SK-N-SH (cell line): ENCODE data around the gene LGSN. TPM values are rescaled to one million over a fixed set of nuclear protein-coding genes. Genes with fewer than 3 reads are reported as not detected.
"Not testable (repeated sequence)": the region's sequence is repeated elsewhere in the genome, so short reads cannot be mapped to it uniquely, and the experiment has no call there.

Experiments used
- CTCF ChIA-PET: fragments of 300-600, 350-600 bp; formaldehyde crosslinking; extraction: SDS; loops from one replicate; lab custom pipeline; 2021; lab: Yijun Ruan, JAX
- POLR2A ChIA-PET: fragments of 350-600 bp; sonication (Branson Sonifier 250); formaldehyde crosslinking; extraction: SDS; loops from one replicate; lab custom pipeline; 2020; ENCODE audit warnings: antibody characterized with exemption, inconsistent platforms; lab: Yijun Ruan, JAX
- DNase-seq: peaks from one replicate; pipeline ENCODE4 v3.0.0; 2012
- H2AFZ ChIP-seq: fragments of 200-600 bp; sonication (generic); 2 replicates; pipeline ENCODE4 v1.8.1; 2016; ENCODE audit warnings: antibody characterized with exemption, mild to moderate bottlenecking, low read depth
- H3F3A ChIP-seq: fragments of 200-600 bp; sonication (generic); replicated peaks from 2 replicates; pipeline ENCODE3; 2016; ENCODE audit warnings: antibody characterized with exemption, mild to moderate bottlenecking; ENCODE audit not compliant: insufficient read depth
- H3K27ac ChIP-seq, 2 experiments: fragments of 200-500 bp in 1 of 2; fragments of 200-600 bp in 1 of 2; sonication (Bioruptor generic) in 1 of 2; sonication (generic), shearing (Covaris generic) in 1 of 2; 2 replicates each; pipeline versions ENCODE4 v1.5.1 to v1.6.1; 2014 to 2016; ENCODE audit warnings: low read depth in 2 of 2, inconsistent platforms in 1 of 2, low read length in 1 of 2, mild to moderate bottlenecking in 1 of 2, mixed read lengths in 1 of 2
- H3K27me3 ChIP-seq: fragments of 200-600 bp; sonication (generic), shearing (Covaris generic); 2 replicates; pipeline ENCODE4 v1.6.1; 2016; ENCODE audit warnings: mixed run types; ENCODE audit not compliant: insufficient read depth
- H3K36me3 ChIP-seq, 2 experiments: fragments of 200-500 bp in 1 of 2; fragments of 200-600 bp in 1 of 2; sonication (Bioruptor generic) in 1 of 2; sonication (generic) in 1 of 2; replicated peaks in 1 of 2; 2 replicates each; pipeline versions ENCODE3 to v1.5.1; 2014 to 2016; ENCODE audit warnings: low read length in 1 of 2, mild to moderate bottlenecking in 1 of 2; ENCODE audit not compliant: insufficient read depth in 2 of 2, control insufficient read depth in 1 of 2
- H3K4me1 ChIP-seq, 2 experiments: fragments of 200-500 bp in 1 of 2; fragments of 200-600 bp in 1 of 2; sonication (Bioruptor generic) in 1 of 2; sonication (generic), shearing (Covaris generic) in 1 of 2; 2 replicates each; pipeline versions ENCODE4 v1.5.1 to v1.6.1; 2014 to 2016; ENCODE audit warnings: low read depth in 1 of 2, low read length in 1 of 2, mixed run types in 1 of 2; ENCODE audit not compliant: insufficient read depth in 2 of 2, control insufficient read depth in 1 of 2
- H3K4me2 ChIP-seq: fragments of 200-600 bp; sonication (generic), shearing (Covaris generic); 2 replicates; pipeline ENCODE4 v1.6.1; 2017; ENCODE audit warnings: mixed run types
- H3K4me3 ChIP-seq, 2 experiments: fragments of 200-500 bp in 1 of 2; fragments of 200-600 bp in 1 of 2; sonication (Bioruptor generic) in 1 of 2; sonication (generic), shearing (Covaris generic) in 1 of 2; 2 replicates each; pipeline versions ENCODE4 v1.5.1 to v1.8.1; 2014 to 2016; ENCODE audit warnings: low read depth in 2 of 2, inconsistent platforms in 1 of 2, low read length in 1 of 2, mild to moderate bottlenecking in 1 of 2, mixed read lengths in 1 of 2, moderate library complexity in 1 of 2
- H3K79me2 ChIP-seq: fragments of 200-600 bp; sonication (generic); 2 replicates; pipeline ENCODE4 v1.8.1; 2017; ENCODE audit warnings: mild to moderate bottlenecking; ENCODE audit not compliant: insufficient read depth
- H3K9ac ChIP-seq: fragments of 200-600 bp; sonication (generic); 2 replicates; pipeline ENCODE4 v1.6.1; 2017; ENCODE audit warnings: mixed run types
- H3K9me2 ChIP-seq: fragments of 200-600 bp; sonication (generic); 2 replicates; pipeline ENCODE4 v1.6.1; 2017; ENCODE audit warnings: mixed run types
- H3K9me3 ChIP-seq: fragments of 200-600 bp; sonication (generic); 2 replicates; pipeline ENCODE4 v1.6.1; 2017; ENCODE audit warnings: mixed run types, mild to moderate bottlenecking, moderate library complexity
- H4K20me1 ChIP-seq: fragments of 200-600 bp; sonication (generic); 2 replicates; pipeline ENCODE4 v1.6.1; 2017; ENCODE audit warnings: mild to moderate bottlenecking, mixed run types; ENCODE audit not compliant: insufficient read depth
- CTCF ChIP-seq: fragments of 200-600 bp; sonication (generic); IDR thresholded peaks from 2 replicates; pipeline ENCODE4 v1.6.1; 2017; ENCODE audit warnings: antibody characterized with exemption, mild to moderate bottlenecking, moderate library complexity
- FOXJ3 ChIP-seq: sonication (generic); formaldehyde crosslinking; IDR thresholded peaks from 2 replicates; pipeline ENCODE4 v1.5.1; 2020; ENCODE audit warnings: mild to moderate bottlenecking, missing genetic modification reagents
- GATA2 ChIP-seq: sonication (generic); formaldehyde crosslinking; IDR thresholded peaks from 2 replicates; pipeline ENCODE4 v1.5.0; 2020; ENCODE audit warnings: mild to moderate bottlenecking, missing genetic modification reagents
- JUND ChIP-seq: IDR thresholded peaks from 2 replicates; pipeline ENCODE4 v1.4.0; 2012
- MAX ChIP-seq: IDR thresholded peaks from 2 replicates; pipeline ENCODE4 v1.4.0; 2012; ENCODE audit warnings: low read depth
- MEF2A ChIP-seq: IDR thresholded peaks from 2 replicates; pipeline ENCODE4 v1.4.0; 2012; ENCODE audit warnings: low read depth, borderline replicate concordance
- MXI1 ChIP-seq: IDR thresholded peaks from 2 replicates; pipeline ENCODE4 v1.6.1; 2012; ENCODE audit warnings: mild to moderate bottlenecking, low read depth, low read length, improper control_type of control experiment
- NFIC ChIP-seq: IDR thresholded peaks from 2 replicates; pipeline ENCODE4 v1.4.0; 2012; ENCODE audit warnings: borderline replicate concordance
- PBX3 ChIP-seq: IDR thresholded peaks from 2 replicates; pipeline ENCODE4; 2012
- RAD21 ChIP-seq: IDR thresholded peaks from 2 replicates; pipeline ENCODE4 v1.6.1; 2012; ENCODE audit warnings: mild to moderate bottlenecking, low read length
- RCOR1 ChIP-seq: fragments of 150-350 bp; IDR thresholded peaks from 2 replicates; pipeline ENCODE4 v1.6.1; 2017; ENCODE audit warnings: antibody characterized with exemption, low read length
- RXRA ChIP-seq: IDR thresholded peaks from 2 replicates; pipeline ENCODE4 v1.4.0; 2012; ENCODE audit warnings: low read depth, mild to moderate bottlenecking, borderline replicate concordance
- SIN3A ChIP-seq: IDR thresholded peaks from 2 replicates; pipeline ENCODE4 v1.6.1; 2012; ENCODE audit warnings: low read depth, mild to moderate bottlenecking, low read length, moderate library complexity, borderline replicate concordance
- SMC3 ChIP-seq: IDR thresholded peaks from 2 replicates; pipeline ENCODE4 v1.6.1; 2012; ENCODE audit warnings: low read depth, low read length, improper control_type of control experiment
- TAF1 ChIP-seq: IDR thresholded peaks from 2 replicates; pipeline ENCODE4 v1.6.1; 2012; ENCODE audit warnings: low read depth, mild to moderate bottlenecking, low read length, moderate library complexity, borderline replicate concordance
- TCF12 ChIP-seq: IDR thresholded peaks from 2 replicates; pipeline ENCODE4 v1.4.0; 2012
- TEAD4 ChIP-seq: IDR thresholded peaks from 2 replicates; pipeline ENCODE4 v1.4.0; 2012; ENCODE audit warnings: mild to moderate bottlenecking, borderline replicate concordance; ENCODE audit not compliant: insufficient read depth
- WGBS: methylation state at CpG from one replicate; pipeline ENCODE4 v1.1.6; 2017; ENCODE audit warnings: low lambda C conversion rate; 5-methylcytosine and 5-hydroxymethylcytosine counted together
- polyA plus RNA-seq, 3 experiments: library from polyadenylated mRNA; depleted of rRNA; stranded (reverse); fragments of >200 nt; gene quantifications; 2 replicates each; pipeline ENCODE4 v1.2.3, GENCODE V29; 2012

The LGSN gene
- polyA plus RNA-seq, 1 of the 3 experiments (the other 2 are of a cell fraction): not detected

GRCh38 chr6:63368347-63368746 is 48.6 kb upstream of the LGSN start (continued):
- TF ChIP-seq SMC3: no peak
- TF ChIP-seq RCOR1: no peak
- TF ChIP-seq TAF1: no peak
- TF ChIP-seq TEAD4: no peak
- TF ChIP-seq MXI1: no peak
- TF ChIP-seq, all 33 proteins: peak for 0

GRCh38 chr6:63362500-63363120 is 42.8 kb upstream of the LGSN start:
- H3K9me3 ChIP-seq, H3F3A ChIP-seq, DNase-seq, H3K4me3 ChIP-seq, H2AFZ ChIP-seq, CTCF ChIA-PET, H3K4me2 ChIP-seq, H3K9me2 ChIP-seq, H4K20me1 ChIP-seq, H3K36me3 ChIP-seq, H3K27ac ChIP-seq, H3K79me2 ChIP-seq, POLR2A ChIA-PET, H3K4me1 ChIP-seq, H3K27me3 ChIP-seq, H3K9ac ChIP-seq: not testable (repeated sequence)
- 13% methylated on average over 4 of the region's 10 CpGs for WGBS

- H3K27ac ChIP-seq, H3K36me3 ChIP-seq, H3K4me2 ChIP-seq, H3K9me2 ChIP-seq, H3K79me2 ChIP-seq, CTCF ChIA-PET, H2AFZ ChIP-seq, H3F3A ChIP-seq, POLR2A ChIA-PET, DNase-seq, H3K9ac ChIP-seq, H3K4me3 ChIP-seq, H3K4me1 ChIP-seq, H4K20me1 ChIP-seq, H3K9me3 ChIP-seq, H3K27me3 ChIP-seq: not testable (repeated sequence)
- WGBS: 65% methylated on average over 3 of the region's 3 CpGs
Observed at GRCh38 chr6:63357384-63357783, 37.6 kb upstream of the LGSN start.

- no peak for DNase-seq
- POLR2A ChIA-PET: no interaction called here
- no peaks in the 10 kb centered on the region for H4K20me1 ChIP-seq
- TF ChIP-seq CTCF: no peak
- TF ChIP-seq MEF2A: no peak
- TF ChIP-seq MAX: no peak
- TF ChIP-seq GATA2 (CRISPR knock-in tag): no peak
- no peak for TF ChIP-seq SMC3
- TF ChIP-seq SIN3A: no peak
- no peak for TF ChIP-seq NFIC
- no peak for TF ChIP-seq RXRA
- TF ChIP-seq TEAD4: no peak
- TF ChIP-seq TCF12: no peak
- TF ChIP-seq FOXJ3 (CRISPR knock-in tag): no peak
- TF ChIP-seq RAD21: no peak
- TF ChIP-seq PBX3: no peak
- TF ChIP-seq JUND: no peak
- TF ChIP-seq, all 33 proteins: peak for 0
- 91% methylated on average over 4 of the region's 4 CpGs for WGBS
- no peak overlapping the region for H3K27ac ChIP-seq
- H3K9ac ChIP-seq: no peak overlapping the region
- CTCF ChIA-PET: no interaction called here
- H3F3A ChIP-seq: no peaks in the 10 kb centered on the region
- H3K9me2 ChIP-seq: no peaks in the 10 kb centered on the region
- H3K4me1 ChIP-seq: no peaks in the 10 kb centered on the region
- no peaks in the 10 kb centered on the region for H3K9me3 ChIP-seq
- H3K4me3 ChIP-seq: no peak overlapping the region
- H3K4me2 ChIP-seq: no peak overlapping the region
- no peaks in the 10 kb centered on the region for H3K79me2 ChIP-seq
- H2AFZ ChIP-seq: no peak overlapping the region
- H3K27me3 ChIP-seq: no peaks in the 10 kb centered on the region
- H3K36me3 ChIP-seq: no peaks in the 10 kb centered on the region
Observed at GRCh38 chr6:63355632-63356031, 35.8 kb upstream of the LGSN start.
